Dermis blood vessel endothelial cell (primary cell): Measurements from ENCODE around the gene ARF6. TPM values are rescaled to one million over a fixed set of nuclear protein-coding genes. Genes with fewer than 3 reads are reported as not detected.
A peak's percentile ranks its signal among the peaks of the same experiment; 100 is the strongest.
"Not testable (repeated sequence)": the region's sequence is repeated elsewhere in the genome, so short reads cannot be mapped to it uniquely, and the experiment has no call there.

ENCODE experiments used
- DNase-seq: peaks from one replicate; pipeline ENCODE4 v3.0.0; 2010
- total RNA-seq: library from RNA; depleted of rRNA; stranded (reverse); fragments of >200 nt; gene quantifications from 2 replicates; pipeline ENCODE4 v1.2.3, GENCODE V29; 2014

The ARF6 gene
- total RNA-seq, 1 donor from 2014 or later: 64.7 TPM

- DNase-seq: no peak
Measured at GRCh38 chr14:49909016-49909415, 16.1 kb downstream of the ARF6 start.

- DNase-seq: no peak
Measured at GRCh38 chr14:49915085-49915484, 22.2 kb downstream of the ARF6 start.

- DNase-seq: no peak
Measured at GRCh38 chr14:49918706-49919105, 25.8 kb downstream of the ARF6 start.

- DNase-seq: no peak
Measured at GRCh38 chr14:49919825-49920659, 27.2 kb downstream of the ARF6 start.

- no peak for DNase-seq
Measured at GRCh38 chr14:49920935-49921334, 28.1 kb downstream of the ARF6 start.

- DNase-seq: no peak
Measured at GRCh38 chr14:49921401-49921800, 28.5 kb downstream of the ARF6 start.

GRCh38 chr14:49923442-49923841 lies 30.6 kb downstream of the ARF6 start:
- no peak for DNase-seq

- no peak for DNase-seq
Measured at GRCh38 chr14:49923881-49924280, 31.0 kb downstream of the ARF6 start.

- DNase-seq: no peak
Measured at GRCh38 chr14:49924852-49925251, 32.0 kb downstream of the ARF6 start.

GRCh38 chr14:49926803-49927202 lies 33.9 kb downstream of the ARF6 start:
- DNase-seq: no peak

- no peak for DNase-seq
Measured at GRCh38 chr14:49928015-49928414, 35.1 kb downstream of the ARF6 start.

- DNase-seq: no peak
Measured at GRCh38 chr14:49930720-49931119, 37.8 kb downstream of the ARF6 start.

- no peak for DNase-seq
Measured at GRCh38 chr14:49931523-49931922, 38.6 kb downstream of the ARF6 start.

- DNase-seq: no peak
Measured at GRCh38 chr14:49933128-49933527, 40.2 kb downstream of the ARF6 start.

- DNase-seq: no peak
Measured at GRCh38 chr14:49933704-49934103, 40.8 kb downstream of the ARF6 start.

GRCh38 chr14:49934646-49935045 lies 41.8 kb downstream of the ARF6 start:
- DNase-seq: no peak

- no peak for DNase-seq
Measured at GRCh38 chr14:49935526-49935925, 42.6 kb downstream of the ARF6 start.

GRCh38 chr14:49936246-49936645 lies 43.4 kb downstream of the ARF6 start:
- not testable (repeated sequence) for DNase-seq

GRCh38 chr14:49936882-49937281 lies 44.0 kb downstream of the ARF6 start:
- DNase-seq: not testable (repeated sequence)

GRCh38 chr14:49939215-49939614 lies 46.3 kb downstream of the ARF6 start:
- DNase-seq: not testable (repeated sequence)

GRCh38 chr14:49939884-49940510 lies 47.1 kb downstream of the ARF6 start:
- DNase-seq: peak; percentile 10

- DNase-seq: peak; percentile 43
Measured at GRCh38 chr14:49940808-49941421, 48.0 kb downstream of the ARF6 start.

- no peak for DNase-seq
Measured at GRCh38 chr14:49942090-49942489, 49.2 kb downstream of the ARF6 start.

GRCh38 chr14:49944501-49944900 lies 51.6 kb downstream of the ARF6 start:
- DNase-seq: no peak
